HepG2 (cell line): ENCODE results near the gene ZBTB7B. TPM values are rescaled to one million over a fixed set of nuclear protein-coding genes. Genes with fewer than 3 reads are reported as not detected.

Experiments
- CERS6 ChIP-seq: sonication (generic); formaldehyde crosslinking; IDR thresholded peaks from 2 replicates; pipeline ENCODE4 v1.5.0; 2020; ENCODE audit warnings: missing genetic modification reagents
- DBP ChIP-seq: sonication (generic); formaldehyde crosslinking; IDR thresholded peaks from 2 replicates; pipeline ENCODE4 v1.4.0; 2020; ENCODE audit warnings: missing genetic modification reagents; ENCODE audit errors: not compliant biosample characterization
- FOXP1 ChIP-seq, 2 experiments: fragments of 450-650 bp in 1 of 2; IDR thresholded peaks; 2 replicates each; pipeline ENCODE4 v1.6.1; 2017 to 2018; ENCODE audit warnings: antibody characterized with exemption in 1 of 2
- HNF4A ChIP-seq: sonication (generic); formaldehyde crosslinking; IDR thresholded peaks from 2 replicates; pipeline ENCODE4 v1.4.0; 2020; ENCODE audit warnings: missing genetic modification reagents
- HNRNPL ChIP-seq: fragments of 200-400 bp; formaldehyde crosslinking; IDR thresholded peaks from 2 replicates; pipeline ENCODE4 v1.6.1; 2017; ENCODE audit warnings: mild to moderate bottlenecking, low read depth, low read length
- MTERF4 ChIP-seq: sonication (generic); formaldehyde crosslinking; IDR thresholded peaks from 2 replicates; pipeline ENCODE4 v1.8.0; 2023; ENCODE audit warnings: mild to moderate bottlenecking, missing genetic modification reagents
- PHF21A ChIP-seq: sonication (generic); formaldehyde crosslinking; IDR thresholded peaks from 2 replicates; pipeline ENCODE4 v1.5.0; 2020; ENCODE audit warnings: mild to moderate bottlenecking, missing genetic modification reagents
- PITX1 ChIP-seq: sonication (generic); formaldehyde crosslinking; IDR thresholded peaks from 2 replicates; pipeline ENCODE4 v1.5.1; 2020; ENCODE audit warnings: mild to moderate bottlenecking, missing genetic modification reagents
- POLR2AphosphoS5 ChIP-seq: IDR thresholded peaks from 2 replicates; pipeline ENCODE4 v1.6.1; 2012; ENCODE audit warnings: low read depth, low read length
- RBFOX2 ChIP-seq: fragments of 200-400 bp; formaldehyde crosslinking; IDR thresholded peaks from 2 replicates; pipeline ENCODE4 v1.6.1; 2017; ENCODE audit warnings: low read depth, mild to moderate bottlenecking, low read length
- TCF7 ChIP-seq: sonication (generic); IDR thresholded peaks from 2 replicates; pipeline ENCODE4 v1.6.1; 2016; ENCODE audit warnings: antibody characterized with exemption, low read depth
- ZBTB26 ChIP-seq: IDR thresholded peaks from 2 replicates; pipeline ENCODE4 v1.6.1; 2016; ENCODE audit warnings: missing compliant biosample characterization, missing genetic modification reagents, borderline replicate concordance
- ZBTB46 ChIP-seq: sonication (generic); formaldehyde crosslinking; IDR thresholded peaks from 2 replicates; pipeline ENCODE4 v1.4.0; 2020; ENCODE audit warnings: mild to moderate bottlenecking, missing genetic modification reagents, borderline replicate concordance
- ZNF274 ChIP-seq: sonication (generic); formaldehyde crosslinking; IDR thresholded peaks from 2 replicates; pipeline ENCODE4 v1.5.1; 2020; ENCODE audit warnings: mild to moderate bottlenecking, missing genetic modification reagents
- ZNF451 ChIP-seq: sonication (generic); formaldehyde crosslinking; IDR thresholded peaks from 2 replicates; pipeline ENCODE4 v1.5.0; 2020; ENCODE audit warnings: mild to moderate bottlenecking, missing genetic modification reagents
- ZNF580 ChIP-seq: IDR thresholded peaks from 2 replicates; pipeline ENCODE4 v1.6.1; 2016; ENCODE audit warnings: low read depth, borderline replicate concordance
- ZNF652 ChIP-seq: IDR thresholded peaks from 2 replicates; pipeline ENCODE4 v1.6.1; 2016; ENCODE audit warnings: low read depth, borderline replicate concordance
- polyA plus RNA-seq, 8 experiments: library from polyadenylated mRNA; depleted of rRNA in 3 of 8; stranded (reverse) in 7 of 8; unstranded in 1 of 8; fragments of >200 nt; fragmentation: Illumina TruSeq in 4 of 8; extraction: Trizol in 4 of 8; gene quantifications; 2 replicates each; pipeline versions ENCODE4 v1.2.1 to v1.2.3, GENCODE V29; 2011 to 2016; ENCODE audit warnings: low read depth in 4 of 8, missing spikeins in 1 of 8, mixed read lengths in 1 of 8; ENCODE audit not compliant: insufficient read depth in 1 of 8
- total RNA-seq, 5 experiments: library from RNA; depleted of rRNA; stranded (reverse); fragments of >200 nt; fragmentation: Illumina TruSeq; extraction: Trizol; gene quantifications; 2 replicates each; pipeline ENCODE4 v1.2.3, GENCODE V29; 2016; ENCODE audit warnings: low read depth in 1 of 5

Gene ZBTB7B
- total and polyA plus RNA-seq, 2 of the 13 experiments (the other 11 are each of a cell fraction or from before 2014, with no cell fraction given): 15.5 to 17.5 TPM

GRCh38 chr1:155000726-155001424, 1.7 kb upstream of the ZBTB7B start (continued):
- TF ChIP-seq ZNF652 (peak; percentile 10; the same call in 1 of the 2 replicates), FOXP1 (IDR thresholded peaks at IDR 0.05) (no peak), FOXP1 (CRISPR knock-in tag; IDR thresholded peaks at IDR 0.05) (0 out of 2 replicates have a peak, but pooled peaks have one; percentile 43), DBP (CRISPR knock-in tag) (no peak), POLR2AphosphoS5 (peak; percentile 76), ZNF451 (CRISPR knock-in tag) (0 out of 2 replicates have a peak, but pooled peaks have one; percentile 28), TCF7 (peak; percentile 32; the same call in 1 of the 2 replicates), HNRNPL (peak; percentile 91), CERS6 (CRISPR knock-in tag) (no peak), PITX1 (CRISPR knock-in tag) (peak; percentile 57; the same call in 1 of the 2 replicates), RBFOX2 (peak; percentile 88), MTERF4 (CRISPR knock-in tag) (no peak), ZNF580 (CRISPR knock-in tag) (0 out of 2 replicates have a peak, but pooled peaks have one; percentile 78), PHF21A (peak; percentile 91), ZBTB26 (no peak), ZBTB46 (CRISPR knock-in tag) (peak; percentile 98), HNF4A (CRISPR knock-in tag) (peak; percentile 54), ZNF274 (CRISPR knock-in tag) (peak; percentile 36; the same call in 1 of the 2 replicates)
